ENCODE results near the gene REPS2. TPM values are rescaled to one million over a fixed set of nuclear protein-coding genes. Genes with fewer than 3 reads are reported as not detected.

Gene REPS2
- total RNA-seq, 1 donor from 2014 or later, result 4.1 TPM

DNA sequence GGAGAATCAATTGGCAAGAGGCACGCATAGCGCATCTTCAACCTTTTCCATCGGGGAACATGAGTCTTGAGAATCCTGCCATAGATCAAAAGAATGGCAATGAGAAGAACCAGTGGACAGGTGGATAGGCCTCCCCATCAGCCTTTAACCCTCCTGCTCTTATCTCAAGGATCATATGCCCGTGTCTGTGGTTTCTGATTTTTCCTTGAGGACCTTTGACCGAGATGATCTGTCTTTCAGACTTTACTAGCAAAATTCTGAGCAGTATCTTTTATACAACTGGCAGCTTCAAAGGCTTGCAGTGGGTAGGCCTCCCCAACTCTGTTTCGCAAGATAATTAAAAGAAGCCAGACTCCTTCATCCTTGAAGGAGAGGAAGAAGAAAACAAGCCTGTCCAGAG, 174.4 kb downstream of the REPS2 start:
- Histone ChIP-seq H3K27ac (no peak overlapping the region), H3K27me3 (no peaks in the 10 kb centered on the region), H3K9me3 (ENCODE audit: low read depth) (no peaks in the 10 kb centered on the region), H3K4me3 (no peak overlapping the region), H3K4me2 (no peak overlapping the region), H3F3A (ENCODE audit: low read depth) (no peaks in the 10 kb centered on the region), H3K36me3 (no peaks in the 10 kb centered on the region), H2AFZ (replicated peaks) (no peak overlapping the region), H4K20me1 (ENCODE audit: low read depth) (no peaks in the 10 kb centered on the region), H3K79me2 (ENCODE audit: low read depth) (no peaks in the 10 kb centered on the region), H3K9ac (no peak overlapping the region), H3K4me1 (no peaks in the 10 kb centered on the region)
- no peak for DNase-seq (ENCODE audit: low spot score)
- Mint-ChIP-seq H3K27me3 (ENCODE audit: insufficient read depth, low read depth) (peaks cover 7% of the 10 kb centered on the region), H3K4me3 (no peak overlapping the region), H3K9me3 (no peaks in the 10 kb centered on the region), H3K27ac (no peak overlapping the region), H3K36me3 (no peaks in the 10 kb centered on the region), H3K4me1 (peaks cover 3% of the 10 kb centered on the region)
- TF ChIP-seq EZH2 (IDR thresholded peaks at IDR 0.05), result no peak
- TF ChIP-seq EZH2phosphoT487 (IDR thresholded peaks at IDR 0.05), result no peak
- no peak for TF ChIP-seq CTCF (IDR thresholded peaks at IDR 0.05)

DNA sequence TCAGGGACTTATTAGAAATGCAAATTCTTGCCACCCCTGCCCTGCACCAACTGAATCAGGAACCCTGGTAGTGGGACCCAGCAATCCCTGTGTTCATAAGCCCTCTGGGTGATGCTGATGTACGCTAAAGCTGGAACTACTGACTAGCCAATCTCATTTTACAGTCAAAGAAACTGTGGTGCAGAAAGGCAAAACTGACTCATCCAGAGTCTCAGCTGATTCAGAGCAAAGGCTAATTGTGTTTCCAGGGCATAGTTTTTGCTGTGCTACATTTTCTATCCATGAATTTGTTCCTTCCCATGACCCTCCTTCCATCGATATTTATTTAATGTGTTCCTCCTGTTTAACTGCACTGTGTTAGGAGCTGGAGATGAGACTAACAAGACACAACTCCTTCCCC, 207.5 kb downstream of the REPS2 start:
- H3K36me3 Mint-ChIP-seq, result no peaks in the 10 kb centered on the region
- H3K4me1 Mint-ChIP-seq, result no peaks in the 10 kb centered on the region
- TF ChIP-seq EZH2phosphoT487 (IDR thresholded peaks at IDR 0.05), result no peak
- no peak for TF ChIP-seq CTCF (IDR thresholded peaks at IDR 0.05)
- TF ChIP-seq EZH2 (IDR thresholded peaks at IDR 0.05), result no peak
- DNase-seq (ENCODE audit: low spot score), result no peak
- Histone ChIP-seq H3K9me3 (ENCODE audit: low read depth) (no peaks in the 10 kb centered on the region), H3F3A (ENCODE audit: low read depth) (no peaks in the 10 kb centered on the region), H3K4me3 (no peak overlapping the region), H3K27me3 (no peaks in the 10 kb centered on the region), H4K20me1 (ENCODE audit: low read depth) (no peaks in the 10 kb centered on the region), H3K4me1 (no peaks in the 10 kb centered on the region), H2AFZ (replicated peaks) (no peak overlapping the region), H3K27ac (no peak overlapping the region), H3K9ac (no peak overlapping the region), H3K79me2 (ENCODE audit: low read depth) (no peaks in the 10 kb centered on the region), H3K36me3 (no peaks in the 10 kb centered on the region), H3K4me2 (no peak overlapping the region)
- H3K4me3 Mint-ChIP-seq, result no peak overlapping the region
- no peak overlapping the region for H3K27ac Mint-ChIP-seq
- peaks cover 2% of the 10 kb centered on the region for H3K9me3 Mint-ChIP-seq
- H3K27me3 Mint-ChIP-seq (ENCODE audit: insufficient read depth, low read depth), result peaks cover 4% of the 10 kb centered on the region

DNA sequence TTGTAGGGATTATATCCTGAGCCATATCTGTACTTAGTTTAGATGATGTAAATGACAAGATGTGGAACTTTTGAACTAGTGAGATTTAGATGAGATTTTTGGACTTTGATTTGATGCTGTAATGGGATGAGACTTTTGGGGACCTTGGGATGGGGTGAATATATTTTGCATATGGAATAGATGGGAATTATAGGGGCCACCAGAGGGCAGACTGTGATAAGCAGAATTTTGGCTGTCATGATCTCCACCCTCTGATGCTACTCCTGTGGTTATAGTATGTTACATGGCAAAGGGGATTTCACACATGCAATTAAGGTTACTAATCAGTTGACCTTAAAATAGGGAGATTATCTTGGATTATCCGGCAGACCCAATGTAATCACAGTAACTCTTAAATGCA, 214.5 kb downstream of the REPS2 start:
- no peak overlapping the region for H3K4me2 ChIP-seq
- no peaks in the 10 kb centered on the region for H3K36me3 ChIP-seq
- peaks cover 27% of the 10 kb centered on the region for H3K9me3 ChIP-seq (ENCODE audit: low read depth)
- no peaks in the 10 kb centered on the region for H3K79me2 ChIP-seq (ENCODE audit: low read depth)
- H3K4me1 ChIP-seq, result no peaks in the 10 kb centered on the region
- Mint-ChIP-seq H3K4me3 (no peak overlapping the region), H3K4me1 (peaks cover 5% of the 10 kb centered on the region), H3K36me3 (peaks cover 2% of the 10 kb centered on the region), H3K9me3 (peaks cover 40% of the 10 kb centered on the region), H3K27me3 (ENCODE audit: insufficient read depth, low read depth) (no peaks in the 10 kb centered on the region), H3K27ac (no peak overlapping the region)
- no peak overlapping the region for H3K4me3 ChIP-seq
- H3K9ac ChIP-seq, result no peak overlapping the region
- no peaks in the 10 kb centered on the region for H3K27me3 ChIP-seq
- no peak overlapping the region for H3K27ac ChIP-seq
- H4K20me1 ChIP-seq (ENCODE audit: low read depth), result no peaks in the 10 kb centered on the region
- peaks cover 1% of the 10 kb centered on the region for H3F3A ChIP-seq (ENCODE audit: low read depth)
- no peak overlapping the region for H2AFZ ChIP-seq (replicated peaks)
- TF ChIP-seq CTCF (IDR thresholded peaks at IDR 0.05) (peak; percentile 36), EZH2 (IDR thresholded peaks at IDR 0.05) (no peak)
- DNase-seq (ENCODE audit: low spot score), result no peak

DNA sequence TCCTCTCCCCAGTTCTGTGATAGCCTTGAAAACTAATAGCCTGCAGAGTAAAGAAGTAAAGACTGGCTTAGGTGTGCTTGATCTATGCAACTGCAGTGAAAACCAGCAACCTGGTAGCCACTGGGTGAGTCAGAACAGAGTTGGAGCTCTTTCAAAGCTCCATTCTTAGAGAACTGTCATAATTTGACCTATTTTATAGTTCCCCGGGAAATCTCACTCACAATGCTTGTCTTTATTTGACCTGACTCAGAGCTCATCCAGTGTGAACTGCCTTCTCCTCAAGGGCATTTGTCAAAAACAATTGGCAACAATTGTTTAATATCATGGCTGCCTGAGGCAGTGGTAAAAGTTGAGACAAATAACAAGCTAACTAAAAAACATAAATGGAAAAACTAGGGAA, 215.5 kb downstream of the REPS2 start:
- Histone ChIP-seq H3K4me1 (no peaks in the 10 kb centered on the region), H3K9me3 (ENCODE audit: low read depth) (peaks cover 27% of the 10 kb centered on the region), H4K20me1 (ENCODE audit: low read depth) (no peaks in the 10 kb centered on the region), H3K4me3 (no peak overlapping the region), H3K4me2 (no peak overlapping the region), H3F3A (ENCODE audit: low read depth) (peaks cover 5% of the 10 kb centered on the region), H3K36me3 (no peaks in the 10 kb centered on the region), H3K9ac (no peak overlapping the region), H3K27ac (no peak overlapping the region), H2AFZ (replicated peaks) (no peak overlapping the region), H3K27me3 (no peaks in the 10 kb centered on the region), H3K79me2 (ENCODE audit: low read depth) (no peaks in the 10 kb centered on the region)
- H3K27me3 Mint-ChIP-seq (ENCODE audit: insufficient read depth, low read depth), result no peaks in the 10 kb centered on the region
- TF ChIP-seq CTCF (IDR thresholded peaks at IDR 0.05), result no peak
- no peak for TF ChIP-seq EZH2phosphoT487 (IDR thresholded peaks at IDR 0.05)
- no peak for TF ChIP-seq EZH2 (IDR thresholded peaks at IDR 0.05)
- peaks cover 15% of the 10 kb centered on the region for H3K4me1 Mint-ChIP-seq
- H3K27ac Mint-ChIP-seq, result no peak overlapping the region
- H3K9me3 Mint-ChIP-seq, result peaks cover 40% of the 10 kb centered on the region
- peaks cover 2% of the 10 kb centered on the region for H3K36me3 Mint-ChIP-seq
- no peak for DNase-seq (ENCODE audit: low spot score)
- no peak overlapping the region for H3K4me3 Mint-ChIP-seq
